ENCODE results near the gene EVC. TPM values are rescaled to one million over a fixed set of nuclear protein-coding genes. Genes with fewer than 3 reads are reported as not detected.

EVC gene
- total RNA-seq, 1 donor from 2014 or later = 30.2 TPM

GRCh38 chr4:5780831-5781480, 70.0 kb downstream of the EVC start:
- Mint-ChIP-seq H3K27me3 (no peaks in the 10 kb centered on the region), H3K9me3 (ENCODE audit: low read depth) (peaks cover 13% of the 10 kb centered on the region)
- DNase-seq (ENCODE audit: low spot score, unreplicated experiment) = no peak

GRCh38 chr4:5781691-5782090, 70.7 kb downstream of the EVC start:
- TF ChIP-seq CTCF (IDR thresholded peaks at IDR 0.05; ENCODE audit: unreplicated experiment) = no peak
- Mint-ChIP-seq H3K27me3 (no peaks in the 10 kb centered on the region), H3K27ac (no peak overlapping the region), H3K36me3 (ENCODE audit: insufficient read depth) (peaks cover 27% of the 10 kb centered on the region), H3K4me3 (ENCODE audit: low read depth) (no peak overlapping the region), H3K9me3 (ENCODE audit: low read depth) (peaks cover 7% of the 10 kb centered on the region), H3K4me1 (ENCODE audit: low read depth) (no peaks in the 10 kb centered on the region)
- no peak for DNase-seq (ENCODE audit: low spot score, unreplicated experiment)

More at GRCh38 chr4:5780831-5781480, 70.0 kb downstream of the EVC start:
- no peak for TF ChIP-seq CTCF (IDR thresholded peaks at IDR 0.05; ENCODE audit: unreplicated experiment)
- H3K36me3 Mint-ChIP-seq (ENCODE audit: insufficient read depth) = peaks cover 31% of the 10 kb centered on the region
- no peak overlapping the region for H3K27ac Mint-ChIP-seq
- no peaks in the 10 kb centered on the region for H3K4me1 Mint-ChIP-seq (ENCODE audit: low read depth)
- H3K4me3 Mint-ChIP-seq (ENCODE audit: low read depth) = no peak overlapping the region

GRCh38 chr4:5782829-5783476, 72.0 kb downstream of the EVC start:
- TF ChIP-seq CTCF (IDR thresholded peaks at IDR 0.05; ENCODE audit: unreplicated experiment) = no peak
- Mint-ChIP-seq H3K4me1 (ENCODE audit: low read depth) (no peaks in the 10 kb centered on the region), H3K36me3 (ENCODE audit: insufficient read depth) (peaks cover 27% of the 10 kb centered on the region), H3K27me3 (no peaks in the 10 kb centered on the region), H3K9me3 (ENCODE audit: low read depth) (no peaks in the 10 kb centered on the region), H3K4me3 (ENCODE audit: low read depth) (no peak overlapping the region), H3K27ac (no peak overlapping the region)
- no peak for DNase-seq (ENCODE audit: low spot score, unreplicated experiment)

- Mint-ChIP-seq H3K27ac (no peak overlapping the region), H3K27me3 (no peaks in the 10 kb centered on the region), H3K9me3 (ENCODE audit: low read depth) (no peaks in the 10 kb centered on the region), H3K36me3 (ENCODE audit: insufficient read depth) (peaks cover 31% of the 10 kb centered on the region), H3K4me1 (ENCODE audit: low read depth) (no peaks in the 10 kb centered on the region), H3K4me3 (ENCODE audit: low read depth) (no peak overlapping the region)
- DNase-seq (ENCODE audit: low spot score, unreplicated experiment) = no peak
- TF ChIP-seq CTCF (IDR thresholded peaks at IDR 0.05; ENCODE audit: unreplicated experiment) = no peak
Observed at GRCh38 chr4:5783486-5783885, 72.5 kb downstream of the EVC start.

- H3K9me3 Mint-ChIP-seq (ENCODE audit: low read depth) = no peaks in the 10 kb centered on the region
- DNase-seq (ENCODE audit: low spot score, unreplicated experiment) = no peak
- H3K4me1 Mint-ChIP-seq (ENCODE audit: low read depth) = no peaks in the 10 kb centered on the region
- TF ChIP-seq CTCF (IDR thresholded peaks at IDR 0.05; ENCODE audit: unreplicated experiment) = no peak
- H3K4me3 Mint-ChIP-seq (ENCODE audit: low read depth) = no peak overlapping the region
- H3K36me3 Mint-ChIP-seq (ENCODE audit: insufficient read depth) = peaks cover 34% of the 10 kb centered on the region
- H3K27me3 Mint-ChIP-seq = no peaks in the 10 kb centered on the region
- H3K27ac Mint-ChIP-seq = no peak overlapping the region
Observed at GRCh38 chr4:5784021-5784420, 73.0 kb downstream of the EVC start.
